Fibroblast of lung (primary cell): ENCODE data around the gene DDIT4. TPM values are rescaled to one million over a fixed set of nuclear protein-coding genes. Genes with fewer than 3 reads are reported as not detected.

ENCODE experiments used
- DNase-seq, 2 donors: peaks; one replicate each; pipeline versions ENCODE4 v3.0.0 to v3.0.0-alpha.2; 2010; ENCODE audit warnings: low read depth in 2 of 2
- H2AFZ ChIP-seq: 2 replicates; pipeline ENCODE4 v1.5.1; 2012; ENCODE audit warnings: low read length, control low read depth, inconsistent platforms
- H3K27ac ChIP-seq: 2 replicates; pipeline ENCODE4 v1.5.1; 2011; ENCODE audit warnings: low read length, control low read depth; ENCODE audit not compliant: insufficient read depth
- H3K27me3 ChIP-seq: 2 replicates; pipeline ENCODE4 v1.5.1; 2011; ENCODE audit warnings: mild to moderate bottlenecking, low read length; ENCODE audit not compliant: control insufficient read depth, insufficient read depth
- H3K36me3 ChIP-seq: 2 replicates; pipeline ENCODE4 v1.5.1; 2011; ENCODE audit warnings: low read length; ENCODE audit not compliant: control insufficient read depth, insufficient read depth
- H3K4me1 ChIP-seq: 2 replicates; pipeline ENCODE4 v1.5.1; 2011; ENCODE audit warnings: low read length; ENCODE audit not compliant: control insufficient read depth, insufficient read depth; ENCODE audit errors: extremely low read depth
- H3K4me2 ChIP-seq: 2 replicates; pipeline ENCODE4 v1.5.1; 2011; ENCODE audit warnings: low read length, control low read depth; ENCODE audit not compliant: insufficient read depth; ENCODE audit errors: extremely low read depth
- H3K4me3 ChIP-seq, 4 experiments: fragments of 200-600 bp in 1 of 4; sonication (generic) in 1 of 4; replicated peaks in 1 of 4; 2 replicates each; pipeline ENCODE4 v1.5.1; 2011 to 2016; ENCODE audit warnings: low read length in 4 of 4, low read depth in 3 of 4, mild to moderate bottlenecking in 3 of 4, control low read depth in 2 of 4, inconsistent platforms in 1 of 4, mixed read lengths in 1 of 4; ENCODE audit not compliant: insufficient read depth in 1 of 4; ENCODE audit errors: control extremely low read depth in 1 of 4
- H3K79me2 ChIP-seq: 2 replicates; pipeline ENCODE4 v1.5.1; 2012; ENCODE audit warnings: mild to moderate bottlenecking, low read length, inconsistent platforms; ENCODE audit not compliant: control insufficient read depth, insufficient read depth
- H3K9ac ChIP-seq: 2 replicates; pipeline ENCODE4 v1.5.1; 2011; ENCODE audit warnings: mild to moderate bottlenecking, low read length, control low read depth; ENCODE audit not compliant: insufficient read depth
- H3K9me3 ChIP-seq: 2 replicates; pipeline ENCODE4 v1.5.1; 2012; ENCODE audit warnings: low read depth, low read length; ENCODE audit not compliant: control insufficient read depth, insufficient read depth
- H4K20me1 ChIP-seq: 2 replicates; pipeline ENCODE4 v1.5.1; 2011; ENCODE audit warnings: low read length; ENCODE audit not compliant: control insufficient read depth, insufficient read depth; ENCODE audit errors: extremely low read depth
- EZH2 ChIP-seq: IDR thresholded peaks from 2 replicates; pipeline ENCODE4 v1.5.1; 2012; ENCODE audit warnings: low read length, control low read depth, mild to moderate bottlenecking; ENCODE audit errors: missing control alignments
- polyA plus RNA-seq, 2 donors: library from polyadenylated mRNA; depleted of rRNA in 1 of 2; stranded (reverse) in 1 of 2; unstranded in 1 of 2; fragments of >200 nt; gene quantifications; 2 replicates each; pipeline ENCODE4 v1.2.1, GENCODE V29; 2011 to 2012; ENCODE audit warnings: missing spikeins in 1 of 2
- total RNA-seq: library from RNA; depleted of rRNA; stranded (reverse); fragments of >200 nt; gene quantifications from 2 replicates; pipeline ENCODE4 v1.2.1, GENCODE V29; 2014
- TF ChIP-seq, protein P1 (sequence below), 2 donors: IDR thresholded peaks in 1 of 2; conservative IDR thresholded peaks in 1 of 2; 1 replicate in 1 of 2; 2 replicates in 1 of 2; pipeline ENCODE4 v1.5.1; 2011 to 2012; ENCODE audit warnings: low read length in 2 of 2, control low read depth in 1 of 2, inconsistent platforms in 1 of 2, low read depth in 1 of 2, mild to moderate bottlenecking in 1 of 2

DDIT4 gene
- total and polyA plus RNA-seq, 2 donors (not counting 1 experiment from before 2014, with no cell fraction given), result 51.3 to 662 TPM

GRCh38 chr10:72241691-72242252, 32.0 kb upstream of the DDIT4 start:
- no peak overlapping the region for H2AFZ ChIP-seq
- H3K4me3 ChIP-seq, result no peak overlapping the region
- no peaks in the 10 kb centered on the region for H3K9me3 ChIP-seq
- H4K20me1 ChIP-seq, result no peaks in the 10 kb centered on the region
- H3K79me2 ChIP-seq, result no peaks in the 10 kb centered on the region
- H3K9ac ChIP-seq, result no peak overlapping the region
- no peaks in the 10 kb centered on the region for H3K36me3 ChIP-seq
- H3K4me2 ChIP-seq, result no peak overlapping the region
- no peak for TF ChIP-seq EZH2
- no peak for DNase-seq
- no peaks in the 10 kb centered on the region for H3K27me3 ChIP-seq
- H3K4me1 ChIP-seq, result peaks cover 17% of the 10 kb centered on the region
- H3K27ac ChIP-seq, result no peak overlapping the region

DNA sequence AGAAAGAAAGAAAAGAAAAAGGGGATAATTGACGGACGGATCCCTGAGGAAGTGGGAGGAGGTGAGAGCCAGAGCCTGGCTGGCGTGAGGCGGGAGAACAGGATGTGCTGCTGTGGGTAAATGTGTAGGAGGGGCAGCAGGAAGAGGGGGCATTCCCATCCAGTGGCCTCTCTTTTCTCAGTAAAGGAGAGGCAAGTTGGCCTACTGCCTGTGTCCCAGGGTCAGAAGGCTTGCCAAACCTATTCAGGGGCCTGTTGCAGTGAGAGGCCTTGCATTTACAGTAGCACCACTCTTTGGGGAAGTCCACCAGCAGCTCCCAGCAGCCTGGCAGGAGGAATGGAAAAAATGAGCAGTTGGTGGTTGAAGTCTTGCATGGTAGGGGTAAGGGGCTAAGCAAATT, 31.0 kb upstream of the DDIT4 start:
- no peaks in the 10 kb centered on the region for H3K79me2 ChIP-seq
- no peaks in the 10 kb centered on the region for H3K9me3 ChIP-seq
- H3K27ac ChIP-seq, result no peak overlapping the region
- peaks cover 17% of the 10 kb centered on the region for H3K4me1 ChIP-seq
- TF ChIP-seq, protein P1, sequence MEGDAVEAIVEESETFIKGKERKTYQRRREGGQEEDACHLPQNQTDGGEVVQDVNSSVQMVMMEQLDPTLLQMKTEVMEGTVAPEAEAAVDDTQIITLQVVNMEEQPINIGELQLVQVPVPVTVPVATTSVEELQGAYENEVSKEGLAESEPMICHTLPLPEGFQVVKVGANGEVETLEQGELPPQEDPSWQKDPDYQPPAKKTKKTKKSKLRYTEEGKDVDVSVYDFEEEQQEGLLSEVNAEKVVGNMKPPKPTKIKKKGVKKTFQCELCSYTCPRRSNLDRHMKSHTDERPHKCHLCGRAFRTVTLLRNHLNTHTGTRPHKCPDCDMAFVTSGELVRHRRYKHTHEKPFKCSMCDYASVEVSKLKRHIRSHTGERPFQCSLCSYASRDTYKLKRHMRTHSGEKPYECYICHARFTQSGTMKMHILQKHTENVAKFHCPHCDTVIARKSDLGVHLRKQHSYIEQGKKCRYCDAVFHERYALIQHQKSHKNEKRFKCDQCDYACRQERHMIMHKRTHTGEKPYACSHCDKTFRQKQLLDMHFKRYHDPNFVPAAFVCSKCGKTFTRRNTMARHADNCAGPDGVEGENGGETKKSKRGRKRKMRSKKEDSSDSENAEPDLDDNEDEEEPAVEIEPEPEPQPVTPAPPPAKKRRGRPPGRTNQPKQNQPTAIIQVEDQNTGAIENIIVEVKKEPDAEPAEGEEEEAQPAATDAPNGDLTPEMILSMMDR (conservative IDR thresholded peaks at IDR 0.05 in 1 of 2, IDR thresholded peaks at IDR 0.05 in 1 of 2; ENCODE audit: low read depth in 1 of 2, low read length in 2 of 2), result no peak
- no peak for TF ChIP-seq EZH2
- H3K4me3 ChIP-seq, result no peak overlapping the region
- H4K20me1 ChIP-seq, result no peaks in the 10 kb centered on the region
- H3K9ac ChIP-seq, result no peak overlapping the region
- H3K27me3 ChIP-seq, result no peaks in the 10 kb centered on the region
- DNase-seq, result peak; percentile 72 to 83
- H2AFZ ChIP-seq, result peak overlapping the region; percentile 17
- no peak overlapping the region for H3K4me2 ChIP-seq
- H3K36me3 ChIP-seq, result no peaks in the 10 kb centered on the region

DNA sequence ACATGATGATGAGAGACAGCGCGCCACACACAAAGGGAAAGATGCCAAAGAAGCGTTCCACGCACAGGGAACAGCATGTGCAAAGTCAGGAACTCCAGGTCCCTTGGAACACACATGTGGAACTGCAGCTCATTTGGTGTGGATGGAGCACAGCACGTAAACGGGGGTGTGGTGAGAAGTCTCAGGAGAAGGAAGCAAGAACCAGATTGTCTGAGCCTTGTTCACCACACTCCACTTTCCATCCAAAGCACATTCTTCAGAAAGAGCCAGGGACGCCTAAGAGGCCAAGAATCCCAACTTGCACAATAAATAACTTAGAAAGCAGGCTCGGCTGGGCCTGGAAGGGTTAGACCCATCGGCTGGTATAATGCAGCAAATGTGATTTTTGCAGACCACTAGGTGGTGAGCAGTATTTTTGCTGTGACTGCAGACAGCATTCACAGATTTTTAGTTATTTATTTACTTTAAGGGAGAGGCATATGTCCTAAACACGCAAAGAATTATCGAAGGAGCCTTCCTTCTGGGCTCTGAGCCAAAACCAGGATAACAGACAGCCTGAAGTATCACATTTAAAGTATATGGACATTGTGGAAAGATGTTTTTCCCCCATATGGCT, 29.8 kb upstream of the DDIT4 start:
- H3K9ac ChIP-seq, result no peak overlapping the region

More for the DNA sequence above, 29.8 kb upstream of the DDIT4 start:
- Histone ChIP-seq H3K4me3 (no peak overlapping the region), H3K27me3 (no peaks in the 10 kb centered on the region), H3K36me3 (no peaks in the 10 kb centered on the region), H3K4me1 (peaks cover 22% of the 10 kb centered on the region), H4K20me1 (no peaks in the 10 kb centered on the region), H3K4me2 (peak overlapping the region; percentile 30), H2AFZ (no peak overlapping the region), H3K79me2 (no peaks in the 10 kb centered on the region), H3K27ac (peak overlapping the region; percentile 76), H3K9me3 (no peaks in the 10 kb centered on the region)
- DNase-seq, result peak; percentile 79 to 99
- no peak for TF ChIP-seq EZH2
- TF ChIP-seq, protein P1 (conservative IDR thresholded peaks at IDR 0.05 in 1 of 2, IDR thresholded peaks at IDR 0.05 in 1 of 2; ENCODE audit: low read depth in 1 of 2, low read length in 2 of 2), result peak in 1 of 2 donors; percentile 61
